Brain microvascular endothelial cell (primary cell): Measurements from ENCODE around the gene USP17L17.
"Not testable (repeated sequence)": the region's sequence is repeated elsewhere in the genome, so short reads cannot be mapped to it uniquely, and the experiment has no call there.

Source experiments
- DNase-seq: peaks from one replicate; pipeline ENCODE4 v3.0.0-alpha.2; 2020
- H3K27ac ChIP-seq: fragments of 250-450 bp; sonication (Bioruptor Pico); 2 replicates; pipeline ENCODE4 v1.5.1; 2020; ENCODE audit warnings: mild to moderate bottlenecking, moderate library complexity
- H3K27me3 ChIP-seq: fragments of 250-450 bp; sonication (Bioruptor Pico); replicated peaks from 2 replicates; pipeline ENCODE4 v1.5.1; 2020; ENCODE audit warnings: mild to moderate bottlenecking
- H3K36me3 ChIP-seq: fragments of 250-450 bp; sonication (Bioruptor Pico); replicated peaks from 2 replicates; pipeline ENCODE4 v1.5.1; 2020; ENCODE audit warnings: mild to moderate bottlenecking
- H3K4me3 ChIP-seq: 2 replicates; pipeline ENCODE4 v1.5.1; 2011; ENCODE audit warnings: low read depth, mild to moderate bottlenecking, control low read depth, low read length, moderate library complexity
- in situ Hi-C: cut with HindIII; loops from 2 replicates; pipeline ENCODE4 v1.10.0; 2017; ENCODE audit warnings: low sequenced_read_pairs, low pct_ligation_motif_present

Gene USP17L17

GRCh38 chr4:9267319-9267718 is 23.6 kb downstream of the USP17L17 start, which contains the start of gene USP17L22:
TSS of gene USP17L22 (plus strand) at chr4:9267619. CDS start at chr4:9267619, 0 bp downstream.
- H3K4me3 ChIP-seq, H3K27me3 ChIP-seq, H3K27ac ChIP-seq, DNase-seq, in situ Hi-C loops, H3K36me3 ChIP-seq: not testable (repeated sequence)

- H3K27me3 ChIP-seq, in situ Hi-C loops, H3K4me3 ChIP-seq, H3K27ac ChIP-seq, H3K36me3 ChIP-seq: not testable (repeated sequence)
- DNase-seq = peak; percentile 1
These were observed 28.0 kb downstream of the USP17L17 start for GRCh38 chr4:9271719-9272118.
